DMS53 treated with DMSO at 0.1 percent for 48 hours (cell line): Measurements from ENCODE around the gene ITPKB.
"Not testable (repeated sequence)": the region's sequence is repeated elsewhere in the genome, so short reads cannot be mapped to it uniquely, and the experiment has no call there.

Experiments
- DNase-seq: peaks from one replicate; lab custom pipeline; 2025; ENCODE audit not compliant: unreplicated experiment; lab: John Stamatoyannopoulos, UW

The ITPKB gene

GRCh38 chr1:226738995-226739695 is at the start of gene ITPKB:
ITPKB (minus strand) TSS chr1:226739282; CDS start chr1:226737458, 1,824 bp downstream.
- DNase-seq: peak; percentile 22

GRCh38 chr1:226787638-226788037 is 48.6 kb upstream of the ITPKB start:
- no peak for DNase-seq

- DNase-seq: no peak
Measured at GRCh38 chr1:226787071-226787470, 48.0 kb upstream of the ITPKB start.

- DNase-seq: no peak
Measured at GRCh38 chr1:226786550-226786949, 47.5 kb upstream of the ITPKB start.

GRCh38 chr1:226785805-226786204 is 46.7 kb upstream of the ITPKB start:
- no peak for DNase-seq

DNA sequence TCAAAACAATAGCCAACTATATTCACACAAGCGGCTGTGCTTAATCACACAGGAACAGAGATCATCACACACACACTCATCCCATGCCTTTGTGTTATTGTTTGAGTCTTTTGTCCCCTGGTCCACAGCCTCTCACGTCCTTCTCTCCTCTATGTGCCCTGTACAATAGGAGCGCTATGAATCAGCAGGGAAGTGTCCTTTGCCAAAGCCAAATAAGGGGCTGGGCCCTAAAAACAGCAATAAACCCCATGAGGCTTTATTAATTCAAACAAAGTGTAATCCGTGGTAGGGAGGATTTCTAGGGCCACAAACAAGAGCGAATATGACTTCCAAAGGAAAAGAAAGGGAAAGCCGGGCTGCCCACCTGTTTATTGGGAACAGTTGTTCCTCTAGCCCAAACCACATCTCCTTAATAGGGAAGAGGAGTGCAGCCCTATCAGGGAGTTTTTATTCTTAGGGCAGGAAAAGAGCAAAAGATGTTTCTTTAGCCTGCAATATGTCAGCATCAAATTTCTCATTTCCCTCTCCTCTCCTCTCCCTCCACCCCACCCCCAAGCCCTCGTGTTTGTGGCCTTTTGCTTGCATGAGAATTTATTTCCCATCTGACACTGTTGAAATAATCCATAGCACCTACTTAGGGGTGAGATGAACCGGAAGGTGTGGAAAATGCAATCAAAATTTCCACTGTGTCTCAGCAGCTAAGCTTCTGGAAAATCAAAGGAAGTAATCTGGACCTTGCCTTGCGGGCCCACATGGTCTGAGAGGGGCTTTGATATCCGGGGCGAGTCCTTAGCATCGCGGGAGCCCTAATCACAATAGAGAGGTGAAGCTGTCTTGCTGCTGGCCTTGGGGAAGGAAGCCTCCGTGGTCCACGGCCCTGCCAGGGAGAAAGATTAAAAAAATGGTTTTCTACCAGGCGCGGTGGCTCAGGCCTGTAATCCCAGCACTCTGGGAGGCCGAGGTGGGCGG is 45.3 kb upstream of the ITPKB start:
- no peak for DNase-seq

DNA sequence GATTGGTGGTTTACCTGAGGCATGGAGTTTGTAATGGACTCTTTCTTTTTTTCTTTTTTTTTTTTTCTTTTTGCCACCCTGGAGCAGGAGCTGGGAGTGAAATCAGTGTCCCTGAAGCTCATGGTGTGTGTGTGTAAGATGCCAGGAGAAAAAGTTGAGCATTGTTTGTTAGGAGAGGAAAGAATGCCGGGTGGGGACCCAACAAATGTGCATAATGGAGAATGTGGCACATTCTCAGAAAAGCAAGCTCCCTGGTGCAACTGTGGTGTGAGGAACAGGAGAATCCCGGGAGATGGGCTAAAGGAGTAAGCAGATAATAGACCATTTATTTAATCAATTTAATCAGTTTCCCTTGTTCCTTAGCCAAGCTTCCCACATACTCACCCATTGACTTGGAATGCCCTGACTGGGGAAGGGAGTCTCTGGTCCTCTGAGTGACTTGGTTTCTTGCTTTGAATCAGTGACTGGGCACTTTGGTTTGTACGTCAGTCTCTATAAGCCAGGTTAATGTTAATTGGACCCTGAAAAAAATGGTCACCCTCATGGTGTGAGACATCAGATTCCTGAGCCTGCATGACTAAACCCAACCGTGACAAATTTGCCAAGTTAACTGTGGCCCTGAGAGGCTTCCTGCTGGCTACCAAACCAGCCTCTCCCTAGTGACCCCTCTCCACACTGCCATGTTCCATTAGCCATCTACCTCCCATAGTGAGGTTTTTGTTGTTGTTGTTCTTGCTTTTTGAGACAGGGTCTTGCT is 43.9 kb upstream of the ITPKB start:
- DNase-seq: no peak

DNA sequence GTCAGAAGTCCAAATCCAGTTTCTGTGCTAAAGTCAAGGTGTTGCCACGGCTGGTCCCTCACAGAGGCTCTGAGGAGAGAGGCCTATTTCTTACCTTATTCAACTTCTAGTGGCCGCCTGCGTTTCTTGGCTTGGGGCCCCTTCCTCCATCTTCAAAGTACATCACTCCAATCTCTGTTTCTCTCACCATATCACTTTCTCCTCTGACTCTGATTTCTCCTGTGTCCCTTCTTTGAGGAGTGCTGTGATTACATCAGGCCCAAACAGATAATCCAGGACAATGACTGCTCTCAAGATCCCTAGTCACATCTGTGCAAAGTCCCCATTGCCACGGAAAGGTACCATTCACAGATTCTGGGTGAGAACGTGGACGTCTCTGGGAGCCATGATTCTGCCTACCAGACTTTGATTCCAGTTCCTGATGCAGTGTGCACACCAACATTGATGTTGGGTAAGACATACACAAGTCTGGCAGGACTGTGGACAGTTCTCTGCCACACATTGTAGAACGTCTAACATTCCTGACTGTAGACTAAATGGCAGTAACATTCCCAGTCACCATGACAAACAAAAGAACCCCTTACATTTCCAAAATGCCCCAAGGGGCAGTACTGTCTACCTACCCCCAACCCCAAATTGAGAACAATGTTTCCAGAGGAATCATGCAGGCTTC is 43.0 kb upstream of the ITPKB start:
- DNase-seq: no peak

GRCh38 chr1:226779561-226779960 is 40.5 kb upstream of the ITPKB start:
- DNase-seq: no peak

- no peak for DNase-seq
Measured at GRCh38 chr1:226778657-226779058, 39.6 kb upstream of the ITPKB start.

DNA sequence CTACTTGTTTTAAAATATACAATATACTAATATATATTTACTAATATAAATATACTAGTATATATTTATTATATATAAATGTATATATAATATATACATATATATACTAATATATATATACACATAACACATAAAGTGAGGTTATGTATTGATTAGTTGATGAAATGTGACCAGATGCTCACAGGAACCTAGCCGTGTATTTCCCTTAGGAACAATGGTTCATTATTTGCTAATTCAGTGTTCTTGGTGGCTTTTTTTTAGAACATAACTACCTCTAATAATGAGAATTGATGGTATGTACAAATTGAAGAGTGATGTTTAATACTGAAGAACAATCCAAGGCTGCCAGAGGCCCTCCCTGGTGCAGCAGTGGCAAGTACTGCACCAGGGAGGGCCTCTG is 37.9 kb upstream of the ITPKB start:
- no peak for DNase-seq

DNA sequence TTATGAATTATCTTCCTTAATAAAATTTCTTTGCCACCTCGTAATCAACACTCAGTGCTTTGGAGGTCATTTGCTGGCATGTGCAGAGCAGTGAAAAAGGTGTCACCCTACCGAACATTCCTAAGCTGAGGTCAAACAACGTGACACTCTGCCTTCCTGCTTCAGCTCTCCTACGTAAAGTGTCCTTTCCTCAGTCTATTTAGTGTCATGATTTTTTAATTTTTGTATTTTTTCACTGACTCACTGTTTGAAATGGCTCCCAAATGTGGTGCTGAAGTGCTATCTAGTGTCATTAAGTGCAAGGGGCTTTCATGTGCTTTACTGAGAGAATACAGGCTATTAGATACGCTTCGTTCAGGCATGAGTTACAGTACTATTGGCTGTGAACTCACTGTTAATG is 37.0 kb upstream of the ITPKB start:
- no peak for DNase-seq

GRCh38 chr1:226772446-226773139 is 33.5 kb upstream of the ITPKB start:
- no peak for DNase-seq

DNA sequence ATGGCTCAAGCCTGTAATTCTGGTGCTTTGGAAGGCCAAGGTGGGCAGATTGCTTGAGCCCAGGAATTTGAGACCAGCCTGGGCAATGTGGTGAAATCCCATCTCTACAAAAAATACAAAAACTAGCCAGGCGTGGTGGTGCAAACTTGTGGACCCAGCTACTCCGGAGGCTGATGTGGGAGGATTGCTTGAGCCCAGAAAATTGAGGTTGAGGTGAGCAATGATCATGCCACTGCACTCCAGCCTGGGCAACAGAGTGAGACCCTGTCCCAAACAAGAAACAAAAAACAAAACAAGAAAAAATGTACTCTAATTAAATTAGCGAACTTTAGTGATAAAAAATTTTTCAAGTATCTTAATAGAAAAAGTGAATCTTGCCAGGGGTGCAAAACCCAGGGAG is 28.1 kb upstream of the ITPKB start:
- not testable (repeated sequence) for DNase-seq

DNA sequence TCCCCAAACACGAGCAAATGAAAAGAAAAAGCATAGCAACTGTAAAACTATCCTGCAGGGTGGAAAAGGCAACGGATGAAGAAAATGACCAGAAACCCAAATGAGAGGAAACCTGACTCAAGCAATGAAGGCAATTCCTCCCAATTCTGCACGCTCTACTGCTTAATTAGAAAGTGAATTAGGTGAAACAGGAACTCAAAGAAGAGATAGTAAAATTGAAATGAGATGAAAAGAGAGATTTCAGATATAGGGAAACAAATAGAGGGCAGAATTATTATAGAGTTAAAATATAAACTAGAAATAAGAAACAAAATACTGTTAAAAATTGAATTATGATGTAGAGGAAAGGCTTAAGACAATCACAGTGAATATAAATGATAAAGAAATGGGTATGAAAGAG is 27.5 kb upstream of the ITPKB start:
- no peak for DNase-seq

GRCh38 chr1:226764533-226764932 is 25.5 kb upstream of the ITPKB start:
- DNase-seq: no peak

DNA sequence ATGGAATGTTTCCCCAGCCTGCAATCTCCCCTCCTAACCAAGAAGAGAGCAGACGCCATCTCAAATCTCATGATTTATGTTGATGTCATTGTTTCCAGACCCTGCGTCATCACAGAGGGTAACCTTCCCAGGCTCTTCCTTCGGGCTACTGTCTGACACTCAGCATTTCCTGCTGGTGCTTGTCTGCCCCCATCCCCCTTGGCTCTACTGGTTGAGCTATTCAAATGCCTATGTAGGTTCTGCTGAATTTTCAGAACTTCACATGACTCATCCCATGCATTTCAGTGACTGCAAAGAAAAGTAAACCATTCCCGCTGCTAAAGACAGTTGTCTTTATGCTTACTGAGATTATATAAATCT is 24.8 kb upstream of the ITPKB start:
- no peak for DNase-seq

- no peak for DNase-seq
Measured at GRCh38 chr1:226762988-226763904, 24.2 kb upstream of the ITPKB start.

DNA sequence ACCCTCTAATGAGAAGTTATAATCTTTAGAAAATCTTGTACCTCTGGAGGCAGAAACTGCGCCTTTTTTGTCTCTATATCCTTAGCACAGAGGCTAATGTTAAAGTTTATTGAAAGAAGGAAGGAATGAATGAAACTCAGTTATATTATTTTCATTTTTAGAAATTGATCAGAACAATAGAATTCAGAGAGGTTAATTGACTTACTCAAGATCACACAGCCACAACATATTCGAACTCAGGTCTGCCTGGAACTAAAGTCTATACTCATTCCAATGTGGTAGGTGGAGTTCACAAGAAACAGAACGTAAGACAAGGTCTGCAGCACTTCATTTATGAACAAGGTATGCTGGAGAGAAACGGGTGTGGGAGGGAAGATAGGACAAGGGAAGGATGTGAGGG is 23.0 kb upstream of the ITPKB start:
- no peak for DNase-seq
